GM19395 (cell line): ENCODE measurements around the gene LLCFC1.

Experiments
- ATAC-seq: cut with Tn5 transposase; IDR thresholded peaks from one replicate; pipeline ENCODE4 v1.9.1; 2021; ENCODE audit warnings: mild to moderate bottlenecking, moderate library complexity; ENCODE audit not compliant: unreplicated experiment

Gene LLCFC1

GRCh38 chr7:142910031-142910433 is 29.3 kb upstream of the LLCFC1 start:
- no peak for ATAC-seq

- no peak for ATAC-seq
Observed at GRCh38 chr7:142910481-142910880, 28.8 kb upstream of the LLCFC1 start.

- ATAC-seq: no peak
Observed at GRCh38 chr7:142913051-142913450, 26.2 kb upstream of the LLCFC1 start.

GRCh38 chr7:142913566-142913965 is 25.7 kb upstream of the LLCFC1 start:
- ATAC-seq: no peak

DNA sequence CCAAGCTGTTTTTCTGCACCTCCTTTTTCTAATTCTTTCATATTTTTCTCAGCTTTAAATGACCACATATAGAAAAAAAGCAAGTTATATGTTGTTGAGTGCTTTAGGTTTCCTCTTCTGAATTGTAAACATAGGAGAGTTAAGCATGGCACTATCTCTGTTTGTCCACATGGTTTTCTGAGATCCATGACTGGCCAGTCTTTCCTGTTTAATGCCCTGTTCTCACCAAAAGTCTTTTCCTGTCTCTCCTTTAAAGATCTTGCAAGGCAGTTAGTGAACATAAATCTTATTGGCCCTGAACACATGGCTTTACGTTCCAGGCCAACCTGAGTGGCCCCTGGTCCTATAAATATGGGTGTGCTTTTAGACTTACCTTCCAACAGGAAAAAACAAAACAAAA is 25.2 kb upstream of the LLCFC1 start:
- ATAC-seq: no peak

DNA sequence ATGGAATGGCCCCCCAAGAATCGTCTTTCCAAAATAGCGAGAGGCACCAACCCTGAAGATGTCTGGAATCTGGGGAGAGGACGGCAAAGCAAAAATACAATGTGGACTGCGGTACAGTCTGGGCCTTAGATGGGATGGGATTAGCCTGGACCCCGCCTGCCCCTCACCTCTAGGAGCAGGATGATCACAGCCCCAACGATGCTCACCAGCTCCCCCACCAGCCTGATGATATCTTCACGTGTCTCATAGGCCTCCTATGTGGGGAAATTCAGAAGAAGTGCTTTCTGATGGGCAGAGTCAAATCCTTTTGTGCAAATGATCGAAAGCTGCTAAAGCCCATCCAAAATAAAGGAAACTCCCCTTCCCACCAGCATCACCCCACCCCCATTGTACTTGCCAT is 24.0 kb upstream of the LLCFC1 start:
- no peak for ATAC-seq

GRCh38 chr7:142916508-142916907 is 22.8 kb upstream of the LLCFC1 start:
- no peak for ATAC-seq

- ATAC-seq: no peak
Observed at GRCh38 chr7:142917447-142917846, 21.8 kb upstream of the LLCFC1 start.

GRCh38 chr7:142918901-142919300 is 20.4 kb upstream of the LLCFC1 start:
- ATAC-seq: no peak

- no peak for ATAC-seq
Observed at GRCh38 chr7:142919656-142920055, 19.6 kb upstream of the LLCFC1 start.

- ATAC-seq: no peak
Observed at GRCh38 chr7:142923391-142923790, 15.9 kb upstream of the LLCFC1 start.

GRCh38 chr7:142925413-142925812 is 13.9 kb upstream of the LLCFC1 start:
- ATAC-seq: no peak

DNA sequence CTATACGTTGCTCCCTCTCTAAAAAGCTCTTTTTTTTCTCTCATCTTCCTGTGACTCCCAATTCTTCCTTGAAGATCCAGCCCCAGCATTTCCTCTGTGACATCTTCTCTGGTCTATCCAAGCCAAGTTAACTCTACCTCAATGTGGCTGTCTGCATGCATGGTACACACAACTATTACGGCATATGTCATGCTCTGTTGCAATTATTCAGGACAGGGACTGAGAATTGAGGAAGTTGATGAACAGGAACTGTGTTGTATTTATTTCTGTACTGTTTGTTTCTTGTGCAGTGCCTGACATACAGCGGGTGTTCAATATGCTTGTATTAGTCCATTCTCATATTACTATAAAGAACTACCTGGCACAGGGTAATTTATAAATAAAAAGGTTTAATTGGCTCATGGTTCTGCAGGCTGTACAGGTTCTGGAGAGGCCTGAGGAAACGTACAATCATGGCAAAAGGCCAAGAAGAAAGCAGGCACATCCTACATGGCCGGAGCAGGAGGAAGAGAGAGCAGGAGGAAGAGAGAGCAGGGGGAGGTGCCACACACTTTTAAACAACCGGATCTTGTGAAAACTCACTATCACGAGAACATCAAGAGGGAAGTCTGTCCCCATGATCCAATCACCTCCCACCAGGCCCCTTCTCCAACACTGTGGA is 12.1 kb upstream of the LLCFC1 start:
- no peak for ATAC-seq

GRCh38 chr7:142927949-142928348 is 11.3 kb upstream of the LLCFC1 start:
- ATAC-seq: no peak

DNA sequence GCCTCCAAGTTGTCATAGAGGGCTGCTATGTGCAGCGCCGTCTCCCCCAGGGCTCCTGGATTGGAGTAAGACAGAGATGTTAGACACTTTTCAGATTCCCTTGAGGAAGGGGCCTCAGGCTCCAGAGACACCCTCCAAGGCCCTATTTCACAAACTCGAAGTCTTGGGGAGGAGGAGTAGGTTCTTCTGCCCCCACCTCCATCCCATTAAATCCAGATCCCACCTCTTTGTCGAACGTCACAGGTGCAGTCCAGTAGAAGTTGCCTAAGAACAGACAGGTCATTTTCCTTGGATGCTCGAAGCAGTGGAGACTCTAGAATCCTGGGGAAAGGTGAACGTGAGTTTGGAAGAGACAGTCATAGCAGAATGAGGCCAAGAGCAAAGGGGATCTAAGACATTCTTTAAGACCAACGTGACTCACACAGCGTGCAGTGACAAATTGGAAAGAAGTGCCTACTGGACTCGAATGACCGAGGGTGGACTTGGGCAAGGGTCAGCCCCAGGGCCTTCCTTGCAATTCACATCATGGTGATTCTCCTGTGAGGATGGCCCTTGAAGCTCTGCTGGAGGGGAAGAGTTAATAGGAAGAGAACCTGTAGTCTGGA is 9.1 kb upstream of the LLCFC1 start:
- no peak for ATAC-seq

GRCh38 chr7:142932386-142933091 is 6.7 kb upstream of the LLCFC1 start:
- ATAC-seq: no peak

- no peak for ATAC-seq
Observed at GRCh38 chr7:142933092-142933475, 6.2 kb upstream of the LLCFC1 start.

DNA sequence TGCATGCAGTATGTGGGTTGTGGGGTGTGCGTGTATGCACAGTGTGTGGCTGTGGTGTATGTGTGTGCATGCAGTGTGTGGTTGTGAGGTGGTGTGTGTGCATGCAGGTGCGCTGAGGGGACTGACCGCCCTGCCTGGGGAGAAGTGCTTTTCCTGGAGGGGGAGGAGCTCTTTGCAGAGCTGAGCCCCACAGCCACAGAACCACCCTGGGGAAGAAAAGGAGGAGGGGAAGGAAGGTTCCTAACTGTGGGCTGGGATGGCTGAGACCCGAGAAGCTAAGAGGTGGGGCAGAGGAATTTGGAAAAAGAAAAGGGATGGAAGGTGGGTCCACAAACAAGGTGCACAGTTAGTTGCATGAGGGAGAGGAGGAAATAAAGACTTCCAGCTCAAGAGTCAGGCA is 5.7 kb upstream of the LLCFC1 start, which contains the start of gene TRPV5:
Gene TRPV5 (minus strand): TSS at position 123 of the 400 bp plus-strand sequence. CDS start 287 bp downstream, outside the sequence.
- no peak for ATAC-seq

- ATAC-seq: no peak
Observed at GRCh38 chr7:142934056-142934455, 5.2 kb upstream of the LLCFC1 start.

DNA sequence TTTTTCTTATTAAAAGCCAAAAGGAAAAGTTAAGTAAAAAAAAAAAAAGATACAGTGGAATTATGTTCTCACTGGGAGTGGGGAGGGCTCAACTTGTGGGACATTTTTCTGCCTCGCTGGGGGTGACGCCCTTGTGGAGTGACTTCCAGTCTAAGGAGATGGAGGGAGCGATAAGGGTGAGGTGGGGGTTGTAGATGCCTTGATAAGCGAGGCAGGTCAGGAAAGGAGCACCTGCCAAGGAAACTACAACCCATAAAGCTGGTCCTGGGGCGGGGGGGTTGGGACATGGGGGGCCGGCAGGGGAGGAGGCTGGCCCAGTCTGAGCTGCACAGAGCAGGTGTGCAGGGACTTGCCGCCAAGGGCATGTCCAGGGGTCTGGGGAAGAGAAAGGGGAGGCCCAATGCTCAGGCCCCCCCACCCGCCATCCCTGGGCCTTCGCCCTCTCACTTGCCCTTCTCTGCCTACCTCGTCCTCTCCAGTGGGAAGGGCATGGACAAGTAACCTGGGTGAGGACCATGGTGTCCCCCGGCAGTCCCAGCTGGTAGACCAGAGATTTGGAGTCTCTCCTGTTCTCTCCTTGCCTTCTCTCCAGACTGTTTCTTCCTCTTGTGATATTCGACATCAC is 3.2 kb upstream of the LLCFC1 start:
- no peak for ATAC-seq

DNA sequence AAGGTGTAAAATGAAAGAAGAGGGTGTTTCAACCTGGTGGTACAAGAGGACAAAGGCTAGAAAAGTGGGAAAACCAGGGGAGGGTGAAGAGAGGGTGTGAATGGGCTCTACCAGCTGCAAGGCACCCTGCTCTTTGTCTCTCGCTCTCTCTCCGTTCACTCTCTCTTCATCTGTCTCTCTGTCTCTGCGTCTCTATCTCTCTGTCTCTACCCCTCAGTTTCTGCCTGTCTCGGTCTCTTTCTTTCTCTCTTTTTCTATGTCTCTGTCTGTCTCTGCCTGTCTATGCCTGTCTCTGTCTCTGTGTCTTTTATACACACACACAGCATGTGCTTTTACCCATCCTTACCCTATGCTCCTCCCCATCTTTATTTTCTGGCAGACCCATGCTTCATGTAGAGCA is 673 bp upstream of the LLCFC1 start:
- no peak for ATAC-seq
